Measurements from ENCODE around the gene IL27RA. TPM values are rescaled to one million over a fixed set of nuclear protein-coding genes. Genes with fewer than 3 reads are reported as not detected.

IL27RA gene
- total RNA-seq, 2 experiments from 2014 or later: 5.2 to 9.0 TPM

- POLR2A ChIA-PET: no interaction called here
- Histone ChIP-seq H3K9me3 (ENCODE audit: low read length) (no peaks in the 10 kb centered on the region), H4K20me1 (ENCODE audit: insufficient read depth, low read length) (no peaks in the 10 kb centered on the region), H2AFZ (ENCODE audit: low read length) (no peak overlapping the region), H3K36me3 (ENCODE audit: insufficient read depth, low read length) (no peaks in the 10 kb centered on the region), H3K9me2 (ENCODE audit: insufficient read depth, low read length) (no peaks in the 10 kb centered on the region), H3K79me2 (ENCODE audit: insufficient read depth, low read depth, low read length) (no peaks in the 10 kb centered on the region), H3K4me1 (ENCODE audit: insufficient read depth, low read length, poor library complexity, severe bottlenecking) (peaks cover 4% of the 10 kb centered on the region), H3K4me2 (ENCODE audit: low read length) (no peak overlapping the region), H3K4me3 (ENCODE audit: low read depth, low read length, poor library complexity, severe bottlenecking) (no peak overlapping the region), H3K27ac (ENCODE audit: low read depth, low read length, poor library complexity, severe bottlenecking) (no peak overlapping the region)
- CTCF ChIA-PET (ENCODE audit: unreplicated experiment): interaction anchor here (0.6 kb wide), 1 partner anchor 13 kb away, joined by 3 read pairs; no protein-coding TSS in a partner anchor
- intact Hi-C loops (cut with micrococcal nuclease; ENCODE audit: unreplicated experiment): no loop called here
- no TSS peak for BruUV-seq (replicated peaks)
- DNase-seq (ENCODE audit: low spot score): no peak
- TF ChIP-seq CTCF (conservative IDR thresholded peaks at IDR 0.05; ENCODE audit: low read length): no peak
- no peak for TF ChIP-seq EZH2phosphoT487 (IDR thresholded peaks at IDR 0.05; ENCODE audit: borderline replicate concordance, low read depth, low read length)
These were observed 4.1 kb downstream of the IL27RA start for GRCh38 chr19:14035706-14036105.

GRCh38 chr19:14039181-14039580, 7.6 kb downstream of the IL27RA start:
- H3K27ac ChIP-seq (ENCODE audit: low read depth, low read length, poor library complexity, severe bottlenecking): no peak overlapping the region

More at GRCh38 chr19:14039181-14039580, 7.6 kb downstream of the IL27RA start:
- no peaks in the 10 kb centered on the region for H3K36me3 ChIP-seq (ENCODE audit: insufficient read depth, low read length)
- no peaks in the 10 kb centered on the region for H3K9me2 ChIP-seq (ENCODE audit: insufficient read depth, low read length)
- DNase-seq (ENCODE audit: low spot score): no peak
- CTCF ChIA-PET (ENCODE audit: unreplicated experiment): no interaction called here
- no peak overlapping the region for H2AFZ ChIP-seq (ENCODE audit: low read length)
- peaks cover 12% of the 10 kb centered on the region for H3K4me1 ChIP-seq (ENCODE audit: insufficient read depth, low read length, poor library complexity, severe bottlenecking)
- H4K20me1 ChIP-seq (ENCODE audit: insufficient read depth, low read length): no peaks in the 10 kb centered on the region
- no peak for TF ChIP-seq CTCF (conservative IDR thresholded peaks at IDR 0.05; ENCODE audit: low read length)
- POLR2A ChIA-PET: no interaction called here
- no peaks in the 10 kb centered on the region for H3K9me3 ChIP-seq (ENCODE audit: low read length)
- H3K79me2 ChIP-seq (ENCODE audit: insufficient read depth, low read depth, low read length): no peaks in the 10 kb centered on the region
- H3K4me2 ChIP-seq (ENCODE audit: low read length): no peak overlapping the region
- BruUV-seq (replicated peaks): no TSS peak
- no peak overlapping the region for H3K4me3 ChIP-seq (ENCODE audit: low read depth, low read length, poor library complexity, severe bottlenecking)
- intact Hi-C loops (cut with micrococcal nuclease; ENCODE audit: unreplicated experiment): no loop called here

All from OCI-LY7 (cell line).